Prostate gland (tissue), 2 donors: ENCODE results near the gene DST. TPM values are rescaled to one million over a fixed set of nuclear protein-coding genes. Genes with fewer than 3 reads are reported as not detected.
"Not testable (repeated sequence)": the region's sequence is repeated elsewhere in the genome, so short reads cannot be mapped to it uniquely, and the experiment has no call there.

Experiments
- DNase-seq: peaks from one replicate; pipeline ENCODE4 v3.0.0-alpha.2; 2019; ENCODE audit warnings: low spot score
- H3K27ac ChIP-seq, 2 donors: fragments of 200-600 bp; sonication (generic); 2 replicates each; pipeline ENCODE4 v1.5.1; 2017 to 2019
- H3K27me3 ChIP-seq: fragments of 200-600 bp; sonication (generic); replicated peaks from 2 replicates; pipeline ENCODE4 v1.5.1; 2019; ENCODE audit not compliant: insufficient read depth
- H3K36me3 ChIP-seq, 2 donors: fragments of 200-600 bp; sonication (generic); 1 replicate in 1 of 2; 2 replicates in 1 of 2; pipeline versions ENCODE4 v1.5.1 to v1.8.1; 2017 to 2019
- H3K4me1 ChIP-seq: fragments of 200-600 bp; sonication (generic); replicated peaks from 2 replicates; pipeline ENCODE4 v1.5.1; 2019
- H3K4me3 ChIP-seq, 2 donors: fragments of 200-600 bp; sonication (generic); 2 replicates each; pipeline ENCODE4 v1.5.1; 2017 to 2019
- H3K9me3 ChIP-seq: fragments of 200-600 bp; sonication (generic); 2 replicates; pipeline ENCODE4 v1.5.1; 2017
- CTCF ChIP-seq, 4 experiments: fragments of 200-600 bp in 2 of 4; fragments of 450-650 bp in 2 of 4; sonication (generic) in 2 of 4; IDR thresholded peaks; 1 replicate in 3 of 4; 2 replicates in 1 of 4; pipeline ENCODE4 v1.5.1; 2016 to 2019; ENCODE audit warnings: antibody characterized with exemption in 4 of 4, mild to moderate bottlenecking in 2 of 4, moderate library complexity in 2 of 4
- POLR2A ChIP-seq: fragments of 450-650 bp; IDR thresholded peaks from one replicate; pipeline ENCODE4 v1.6.1; 2016; ENCODE audit warnings: antibody characterized with exemption, mild to moderate bottlenecking
- POLR2AphosphoS5 ChIP-seq: sonication (generic); formaldehyde crosslinking; IDR thresholded peaks from one replicate; pipeline ENCODE4 v1.6.1; 2017; ENCODE audit warnings: antibody characterized with exemption
- WGBS: methylation state at CpG from one replicate; pipeline ENCODE4 v1.1.5; 2018; 5-methylcytosine and 5-hydroxymethylcytosine counted together
- intact Hi-C: fragments of 100-400 bp; cut with DNase I; formaldehyde crosslinking; loops from one replicate; pipeline ENCODE4 v1.14.2; 2022
- total RNA-seq, 2 donors: library from RNA; depleted of rRNA; stranded (reverse); fragments of >200 nt; gene quantifications; one replicate each; pipeline ENCODE4 v1.1.0, GENCODE V29; 2016

Gene DST
- total RNA-seq, 2 donors from 2014 or later = 131 to 242 TPM

- no peaks in the 10 kb centered on the region for H3K4me1 ChIP-seq
- TF ChIP-seq POLR2A (no peak), CTCF (IDR thresholded peaks at IDR 0.05) (no peak), POLR2AphosphoS5 (no peak)
- DNase-seq = no peak
- intact Hi-C loops = no loop called here
- peak overlapping the region; percentile 34 to 39 for H3K27ac ChIP-seq
- H3K27me3 ChIP-seq = no peaks in the 10 kb centered on the region
- no peaks in the 10 kb centered on the region for H3K36me3 ChIP-seq
- H3K9me3 ChIP-seq = no peaks in the 10 kb centered on the region
- H3K4me3 ChIP-seq = no peak overlapping the region
- WGBS = 24% methylated on average over 2 of the region's 2 CpGs
Observed at GRCh38 chr6:56505512-56506260, 137.0 kb downstream of the DST start.

GRCh38 chr6:56501993-56502392 is 140.7 kb downstream of the DST start:
- Histone ChIP-seq H3K36me3 (no peaks in the 10 kb centered on the region), H3K9me3 (no peaks in the 10 kb centered on the region), H3K4me1 (no peaks in the 10 kb centered on the region), H3K27ac (no peak overlapping the region), H3K27me3 (no peaks in the 10 kb centered on the region), H3K4me3 (no peak overlapping the region)
- intact Hi-C loops = no loop called here
- no peak for TF ChIP-seq CTCF (IDR thresholded peaks at IDR 0.05)
- TF ChIP-seq POLR2AphosphoS5 = no peak
- TF ChIP-seq POLR2A = no peak
- no peak for DNase-seq

- H3K36me3 ChIP-seq = no peaks in the 10 kb centered on the region
- H3K4me1 ChIP-seq = no peaks in the 10 kb centered on the region
- no peak overlapping the region for H3K27ac ChIP-seq
- TF ChIP-seq POLR2AphosphoS5 (no peak), POLR2A (no peak), CTCF (IDR thresholded peaks at IDR 0.05) (no peak)
- intact Hi-C loops = no loop called here
- no peak overlapping the region for H3K4me3 ChIP-seq
- no peaks in the 10 kb centered on the region for H3K27me3 ChIP-seq
- no peaks in the 10 kb centered on the region for H3K9me3 ChIP-seq
- no peak for DNase-seq
Observed at GRCh38 chr6:56499095-56499494, 143.6 kb downstream of the DST start.

- Histone ChIP-seq H3K27me3 (no peaks in the 10 kb centered on the region), H3K9me3 (no peaks in the 10 kb centered on the region), H3K27ac (no peak overlapping the region), H3K4me1 (no peaks in the 10 kb centered on the region), H3K4me3 (no peak overlapping the region), H3K36me3 (no peaks in the 10 kb centered on the region)
- intact Hi-C loops = no loop called here
- no peak for TF ChIP-seq CTCF (IDR thresholded peaks at IDR 0.05)
- no peak for TF ChIP-seq POLR2AphosphoS5
- no peak for TF ChIP-seq POLR2A
- WGBS = 31% methylated on average over 3 of the region's 3 CpGs
- DNase-seq = no peak
Observed at GRCh38 chr6:56497691-56498090, 145.0 kb downstream of the DST start.

GRCh38 chr6:56497240-56497639 is 145.4 kb downstream of the DST start:
- no peaks in the 10 kb centered on the region for H3K9me3 ChIP-seq
- no peaks in the 10 kb centered on the region for H3K27me3 ChIP-seq
- no peaks in the 10 kb centered on the region for H3K4me1 ChIP-seq
- intact Hi-C loops = no loop called here
- WGBS = 95% methylated on average over 7 of the region's 7 CpGs
- no peaks in the 10 kb centered on the region for H3K36me3 ChIP-seq
- DNase-seq = no peak
- no peak overlapping the region for H3K27ac ChIP-seq
- no peak overlapping the region for H3K4me3 ChIP-seq
- TF ChIP-seq CTCF (IDR thresholded peaks at IDR 0.05) (no peak), POLR2AphosphoS5 (no peak), POLR2A (no peak)

- H3K27me3 ChIP-seq, intact Hi-C loops, H3K9me3 ChIP-seq, DNase-seq, H3K4me3 ChIP-seq, H3K36me3 ChIP-seq, H3K4me1 ChIP-seq, H3K27ac ChIP-seq: not testable (repeated sequence)
- WGBS = 100% methylated on average over 1 of the region's 1 CpG
Observed at GRCh38 chr6:56496650-56497049, 146.0 kb downstream of the DST start.
